Loucy (cell line): ENCODE measurements around the gene CLCN5.

ENCODE experiments used
- H2AFZ ChIP-seq: fragments of 200-600 bp; sonication (generic); 2 replicates; pipeline ENCODE4 v1.6.0; 2016; ENCODE audit warnings: antibody characterized with exemption, mild to moderate bottlenecking, low read length, moderate library complexity
- H3F3A ChIP-seq: fragments of 200-600 bp; 2 replicates; pipeline ENCODE4 v1.6.0; 2016; ENCODE audit warnings: antibody characterized with exemption, low read depth, mild to moderate bottlenecking
- H3K27me3 ChIP-seq: fragments of 200-600 bp; sonication (generic); 2 replicates; pipeline ENCODE4 v1.6.1; 2014; ENCODE audit warnings: low read length, mild to moderate bottlenecking; ENCODE audit not compliant: insufficient read depth, poor library complexity, severe bottlenecking
- H3K36me3 ChIP-seq: fragments of 200-600 bp; sonication (generic); 2 replicates; pipeline ENCODE4 v1.6.1; 2016; ENCODE audit warnings: low read length; ENCODE audit not compliant: insufficient read depth
- H3K4me1 ChIP-seq: fragments of 200-600 bp; sonication (generic); 2 replicates; pipeline ENCODE4 v1.5.1; 2014; ENCODE audit warnings: low read length, mild to moderate bottlenecking; ENCODE audit not compliant: insufficient read depth, poor library complexity, severe bottlenecking
- H3K4me2 ChIP-seq: fragments of 200-600 bp; sonication (generic); 2 replicates; pipeline ENCODE4 v1.6.0; 2014; ENCODE audit warnings: antibody characterized with exemption, low read length, low read depth, mild to moderate bottlenecking; ENCODE audit not compliant: poor library complexity, severe bottlenecking
- H3K4me3 ChIP-seq: fragments of 200-600 bp; sonication (generic); 2 replicates; pipeline ENCODE4 v1.5.1; 2014; ENCODE audit warnings: low read length, mild to moderate bottlenecking, mixed read lengths; ENCODE audit not compliant: poor library complexity, severe bottlenecking
- H3K79me2 ChIP-seq: fragments of 200-600 bp; sonication (generic); 2 replicates; pipeline ENCODE4 v1.6.1; 2014; ENCODE audit warnings: low read length; ENCODE audit not compliant: insufficient read depth
- H3K9ac ChIP-seq: fragments of 200-600 bp; sonication (generic); 2 replicates; pipeline ENCODE4 v1.6.0; 2014; ENCODE audit warnings: mild to moderate bottlenecking, low read depth, low read length, moderate library complexity; ENCODE audit not compliant: poor library complexity, severe bottlenecking
- H3K9me2 ChIP-seq: fragments of 200-600 bp; sonication (generic); replicated peaks from 2 replicates; pipeline ENCODE4 v1.6.1; 2016; ENCODE audit warnings: low read depth, low read length, mixed read lengths
- H3K9me3 ChIP-seq: fragments of 200-600 bp; sonication (generic); 2 replicates; pipeline ENCODE4 v1.6.1; 2014; ENCODE audit warnings: mild to moderate bottlenecking, antibody characterized with exemption, low read length, low read depth; ENCODE audit not compliant: insufficient read depth
- H4K20me1 ChIP-seq: fragments of 200-600 bp; sonication (generic); 2 replicates; pipeline ENCODE4 v1.6.0; 2014; ENCODE audit warnings: antibody characterized with exemption, low read length, mild to moderate bottlenecking; ENCODE audit not compliant: insufficient read depth, poor library complexity, severe bottlenecking
- CTCF ChIP-seq: fragments of 200-600 bp; sonication (generic); conservative IDR thresholded peaks from 2 replicates; pipeline ENCODE4 v1.5.1; 2014; ENCODE audit warnings: mild to moderate bottlenecking, antibody characterized with exemption, low read length
- EZH2phosphoT487 ChIP-seq: fragments of 200-600 bp; IDR thresholded peaks from 2 replicates; pipeline ENCODE4 v1.6.1; 2018; ENCODE audit warnings: antibody characterized with exemption, mild to moderate bottlenecking, moderate library complexity, borderline replicate concordance

CLCN5 gene

DNA sequence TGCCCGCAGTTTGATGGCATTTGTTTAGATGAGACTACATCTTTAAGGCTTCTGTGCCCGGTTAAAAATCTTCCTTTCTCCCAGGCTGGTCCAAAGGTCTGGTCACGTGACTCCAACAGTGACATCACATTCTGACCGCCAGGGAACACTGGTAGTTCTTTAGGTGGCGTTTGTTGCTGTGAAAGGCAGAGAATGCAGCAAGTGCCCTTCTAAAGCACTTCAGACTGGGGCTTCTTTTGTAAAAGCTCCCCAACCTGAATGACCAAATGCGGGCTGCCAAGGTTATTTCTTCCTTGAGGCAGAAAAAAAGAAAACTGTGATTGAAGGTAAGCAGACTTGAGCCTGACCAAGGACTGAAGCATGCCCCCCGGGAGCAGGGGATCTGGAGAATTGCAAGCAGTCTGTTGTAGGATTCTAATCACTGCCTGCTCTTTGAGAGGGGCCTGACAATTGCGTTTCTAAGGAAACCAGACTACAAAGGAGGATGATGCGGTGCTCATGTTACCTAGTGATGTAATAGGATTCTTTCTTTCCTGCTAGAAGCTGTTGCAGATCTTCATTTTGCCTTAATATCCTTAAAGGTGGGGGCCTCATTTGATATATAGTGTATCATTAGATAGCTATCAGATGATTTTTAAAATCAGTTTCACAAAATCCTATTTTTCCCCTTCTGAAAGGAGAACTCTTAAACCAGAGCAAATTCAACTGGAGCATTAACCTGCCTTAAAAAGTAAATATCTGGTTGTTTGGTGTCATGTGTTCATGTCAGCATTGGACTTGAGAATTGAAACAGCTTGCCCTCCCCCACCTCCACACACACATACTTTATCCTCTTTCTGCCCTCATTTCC is 145.3 kb downstream of the CLCN5 start:
- H3K9ac ChIP-seq: no peak overlapping the region
- no peaks in the 10 kb centered on the region for H3K4me1 ChIP-seq
- no peaks in the 10 kb centered on the region for H3K9me3 ChIP-seq
- no peaks in the 10 kb centered on the region for H4K20me1 ChIP-seq
- H3F3A ChIP-seq: no peaks in the 10 kb centered on the region
- no peaks in the 10 kb centered on the region for H3K9me2 ChIP-seq
- H3K27me3 ChIP-seq: no peaks in the 10 kb centered on the region
- H2AFZ ChIP-seq: no peak overlapping the region
- no peak overlapping the region for H3K4me3 ChIP-seq
- no peaks in the 10 kb centered on the region for H3K79me2 ChIP-seq
- TF ChIP-seq CTCF (no peak), EZH2phosphoT487 (no peak)
- no peak overlapping the region for H3K4me2 ChIP-seq
- H3K36me3 ChIP-seq: no peaks in the 10 kb centered on the region

DNA sequence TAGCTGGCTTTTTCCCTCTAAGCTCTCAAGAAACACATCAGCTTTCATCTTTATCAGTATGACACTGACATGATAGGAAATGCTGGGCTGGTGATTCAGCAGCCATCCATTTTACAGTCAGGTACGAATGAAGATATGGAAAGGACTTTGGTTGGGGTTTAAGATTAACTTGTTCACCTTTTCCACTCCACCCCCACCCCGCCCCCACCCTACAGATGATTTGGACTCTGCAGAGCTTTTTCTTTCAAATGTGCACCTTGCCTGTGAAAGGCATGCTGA is 145.8 kb downstream of the CLCN5 start:
- Histone ChIP-seq H3K36me3 (no peaks in the 10 kb centered on the region), H4K20me1 (no peaks in the 10 kb centered on the region), H3K27me3 (no peaks in the 10 kb centered on the region), H3K9me3 (no peaks in the 10 kb centered on the region), H3K4me2 (no peak overlapping the region), H3K9me2 (no peaks in the 10 kb centered on the region), H3K9ac (no peak overlapping the region), H3K4me3 (no peak overlapping the region), H3F3A (no peaks in the 10 kb centered on the region), H3K79me2 (no peaks in the 10 kb centered on the region), H2AFZ (no peak overlapping the region), H3K4me1 (no peaks in the 10 kb centered on the region)
- TF ChIP-seq CTCF (no peak), EZH2phosphoT487 (no peak)

GRCh38 chrX:50068893-50069292 is 146.5 kb downstream of the CLCN5 start:
- Histone ChIP-seq H3K27me3 (no peaks in the 10 kb centered on the region), H2AFZ (no peak overlapping the region), H3K4me2 (no peak overlapping the region), H3K9me3 (no peaks in the 10 kb centered on the region), H3K9me2 (no peaks in the 10 kb centered on the region), H3K9ac (no peak overlapping the region), H4K20me1 (no peaks in the 10 kb centered on the region), H3K79me2 (no peaks in the 10 kb centered on the region), H3K36me3 (no peaks in the 10 kb centered on the region), H3K4me3 (no peak overlapping the region), H3K4me1 (no peaks in the 10 kb centered on the region), H3F3A (no peaks in the 10 kb centered on the region)
- no peak for TF ChIP-seq CTCF
- no peak for TF ChIP-seq EZH2phosphoT487
